Loucy (cell line): ENCODE measurements around the gene BICRAL.

Experiments used
- H2AFZ ChIP-seq: fragments of 200-600 bp; sonication (generic); 2 replicates; pipeline ENCODE4 v1.6.0; 2016; ENCODE audit warnings: antibody characterized with exemption, mild to moderate bottlenecking, low read length, moderate library complexity
- H3F3A ChIP-seq: fragments of 200-600 bp; 2 replicates; pipeline ENCODE4 v1.6.0; 2016; ENCODE audit warnings: antibody characterized with exemption, low read depth, mild to moderate bottlenecking
- H3K27me3 ChIP-seq: fragments of 200-600 bp; sonication (generic); 2 replicates; pipeline ENCODE4 v1.6.1; 2014; ENCODE audit warnings: low read length, mild to moderate bottlenecking; ENCODE audit not compliant: insufficient read depth, poor library complexity, severe bottlenecking
- H3K36me3 ChIP-seq: fragments of 200-600 bp; sonication (generic); 2 replicates; pipeline ENCODE4 v1.6.1; 2016; ENCODE audit warnings: low read length; ENCODE audit not compliant: insufficient read depth
- H3K4me1 ChIP-seq: fragments of 200-600 bp; sonication (generic); 2 replicates; pipeline ENCODE4 v1.5.1; 2014; ENCODE audit warnings: low read length, mild to moderate bottlenecking; ENCODE audit not compliant: insufficient read depth, poor library complexity, severe bottlenecking
- H3K4me2 ChIP-seq: fragments of 200-600 bp; sonication (generic); 2 replicates; pipeline ENCODE4 v1.6.0; 2014; ENCODE audit warnings: antibody characterized with exemption, low read length, low read depth, mild to moderate bottlenecking; ENCODE audit not compliant: poor library complexity, severe bottlenecking
- H3K4me3 ChIP-seq: fragments of 200-600 bp; sonication (generic); 2 replicates; pipeline ENCODE4 v1.5.1; 2014; ENCODE audit warnings: low read length, mild to moderate bottlenecking, mixed read lengths; ENCODE audit not compliant: poor library complexity, severe bottlenecking
- H3K79me2 ChIP-seq: fragments of 200-600 bp; sonication (generic); 2 replicates; pipeline ENCODE4 v1.6.1; 2014; ENCODE audit warnings: low read length; ENCODE audit not compliant: insufficient read depth
- H3K9ac ChIP-seq: fragments of 200-600 bp; sonication (generic); 2 replicates; pipeline ENCODE4 v1.6.0; 2014; ENCODE audit warnings: mild to moderate bottlenecking, low read depth, low read length, moderate library complexity; ENCODE audit not compliant: poor library complexity, severe bottlenecking
- H3K9me2 ChIP-seq: fragments of 200-600 bp; sonication (generic); replicated peaks from 2 replicates; pipeline ENCODE4 v1.6.1; 2016; ENCODE audit warnings: low read depth, low read length, mixed read lengths
- H3K9me3 ChIP-seq: fragments of 200-600 bp; sonication (generic); 2 replicates; pipeline ENCODE4 v1.6.1; 2014; ENCODE audit warnings: mild to moderate bottlenecking, antibody characterized with exemption, low read length, low read depth; ENCODE audit not compliant: insufficient read depth
- H4K20me1 ChIP-seq: fragments of 200-600 bp; sonication (generic); 2 replicates; pipeline ENCODE4 v1.6.0; 2014; ENCODE audit warnings: antibody characterized with exemption, low read length, mild to moderate bottlenecking; ENCODE audit not compliant: insufficient read depth, poor library complexity, severe bottlenecking
- CTCF ChIP-seq: fragments of 200-600 bp; sonication (generic); conservative IDR thresholded peaks from 2 replicates; pipeline ENCODE4 v1.5.1; 2014; ENCODE audit warnings: mild to moderate bottlenecking, antibody characterized with exemption, low read length
- EZH2phosphoT487 ChIP-seq: fragments of 200-600 bp; IDR thresholded peaks from 2 replicates; pipeline ENCODE4 v1.6.1; 2018; ENCODE audit warnings: antibody characterized with exemption, mild to moderate bottlenecking, moderate library complexity, borderline replicate concordance

The BICRAL gene

GRCh38 chr6:42848700-42849099, 66.8 kb downstream of the BICRAL start:
- H3K79me2 ChIP-seq: no peaks in the 10 kb centered on the region
- H3K4me3 ChIP-seq: no peak overlapping the region
- no peak overlapping the region for H3K9ac ChIP-seq
- no peaks in the 10 kb centered on the region for H3K9me3 ChIP-seq
- no peaks in the 10 kb centered on the region for H3K9me2 ChIP-seq
- H4K20me1 ChIP-seq: no peaks in the 10 kb centered on the region
- TF ChIP-seq EZH2phosphoT487: no peak
- TF ChIP-seq CTCF: no peak
- no peaks in the 10 kb centered on the region for H3K27me3 ChIP-seq
- H3K4me1 ChIP-seq: no peaks in the 10 kb centered on the region
- H3F3A ChIP-seq: no peaks in the 10 kb centered on the region
- H2AFZ ChIP-seq: no peak overlapping the region
- no peak overlapping the region for H3K4me2 ChIP-seq
- peaks cover 12% of the 10 kb centered on the region; the same call in 1 of the 2 replicates for H3K36me3 ChIP-seq

DNA sequence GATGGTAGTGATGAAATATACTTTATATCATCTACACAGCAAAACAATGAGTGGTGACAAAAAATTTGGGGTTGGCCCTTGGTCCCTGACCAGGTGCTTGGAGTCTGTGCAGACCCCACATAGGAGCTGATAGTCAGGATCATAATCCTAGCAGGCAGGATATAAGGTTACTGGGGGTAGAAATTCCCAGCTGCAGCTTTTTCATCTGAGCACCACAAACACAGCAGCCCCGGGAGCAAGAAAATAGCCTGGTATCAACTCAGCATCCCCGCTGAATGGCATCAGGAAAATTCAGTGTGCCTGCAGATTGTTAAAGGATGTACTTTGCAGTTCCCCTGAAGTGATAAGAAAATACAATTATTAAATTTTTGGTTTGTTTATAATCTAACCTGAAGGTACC, 69.7 kb downstream of the BICRAL start:
- H3F3A ChIP-seq: no peaks in the 10 kb centered on the region
- no peak overlapping the region for H2AFZ ChIP-seq
- H4K20me1 ChIP-seq: no peaks in the 10 kb centered on the region
- H3K27me3 ChIP-seq: no peaks in the 10 kb centered on the region
- no peaks in the 10 kb centered on the region for H3K79me2 ChIP-seq
- no peak overlapping the region for H3K4me2 ChIP-seq
- no peak overlapping the region for H3K4me3 ChIP-seq
- no peaks in the 10 kb centered on the region for H3K9me2 ChIP-seq
- H3K4me1 ChIP-seq: no peaks in the 10 kb centered on the region
- H3K9me3 ChIP-seq: no peaks in the 10 kb centered on the region
- H3K36me3 ChIP-seq: peaks cover 33% of the 10 kb centered on the region; the same call in 1 of the 2 replicates
- H3K9ac ChIP-seq: no peak overlapping the region
- TF ChIP-seq CTCF (no peak), EZH2phosphoT487 (no peak)

DNA sequence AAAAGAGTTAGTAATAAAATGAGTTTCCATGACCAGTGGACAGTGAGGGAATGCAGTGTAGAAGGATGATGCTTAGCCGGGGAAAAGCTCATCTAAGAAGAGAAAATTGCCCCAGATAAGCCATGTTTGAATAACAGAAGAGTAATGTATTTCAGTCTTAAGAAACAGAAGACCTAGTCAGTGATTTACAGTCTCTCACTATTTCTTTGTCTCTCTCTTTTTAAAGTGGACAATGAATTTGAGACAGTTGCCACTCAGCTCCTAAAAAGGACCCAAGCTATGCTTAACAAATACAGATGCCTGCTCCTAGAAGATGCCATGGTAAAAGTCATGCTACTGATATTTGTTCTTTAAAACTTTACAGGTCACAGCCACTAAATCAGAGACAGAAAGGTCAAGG, 78.2 kb downstream of the BICRAL start:
- Histone ChIP-seq H4K20me1 (no peaks in the 10 kb centered on the region), H3K79me2 (no peaks in the 10 kb centered on the region), H3K4me3 (no peak overlapping the region), H3K36me3 (peaks cover 62% of the 10 kb centered on the region; the same call in 1 of the 2 replicates), H3K9ac (no peak overlapping the region), H3K4me1 (no peaks in the 10 kb centered on the region), H3K9me2 (no peaks in the 10 kb centered on the region), H2AFZ (no peak overlapping the region), H3K4me2 (no peak overlapping the region), H3K27me3 (no peaks in the 10 kb centered on the region), H3K9me3 (no peaks in the 10 kb centered on the region), H3F3A (no peaks in the 10 kb centered on the region)
- TF ChIP-seq EZH2phosphoT487: no peak

- H3K79me2 ChIP-seq: no peaks in the 10 kb centered on the region
- H4K20me1 ChIP-seq: no peaks in the 10 kb centered on the region
- H3K4me1 ChIP-seq: no peaks in the 10 kb centered on the region
- H3K4me3 ChIP-seq: no peak overlapping the region
- no peak for TF ChIP-seq CTCF
- no peak for TF ChIP-seq EZH2phosphoT487
- H3F3A ChIP-seq: no peaks in the 10 kb centered on the region
- H3K9ac ChIP-seq: no peak overlapping the region
- H3K27me3 ChIP-seq: no peaks in the 10 kb centered on the region
- no peaks in the 10 kb centered on the region for H3K9me3 ChIP-seq
- no peak overlapping the region for H3K4me2 ChIP-seq
- H3K9me2 ChIP-seq: no peaks in the 10 kb centered on the region
- no peak overlapping the region for H2AFZ ChIP-seq
- peaks cover 60% of the 10 kb centered on the region; the same call in 1 of the 2 replicates for H3K36me3 ChIP-seq
These were observed 78.6 kb downstream of the BICRAL start for GRCh38 chr6:42860481-42860880.
